PFSK-1 (cell line): ENCODE measurements around the gene TUBB2A.
A peak's percentile ranks its signal among the peaks of the same experiment; 100 is the strongest.

Source experiments
- FOXP2 ChIP-seq: optimal IDR thresholded peaks from 2 replicates; pipeline ENCODE3; 2011; ENCODE audit warnings: borderline replicate concordance, control low read depth, inconsistent platforms; ENCODE audit not compliant: insufficient read depth; ENCODE audit errors: extremely low read length, extremely low read depth
- POLR2AphosphoS5 ChIP-seq: IDR thresholded peaks from 2 replicates; pipeline ENCODE4 v1.6.1; 2012; ENCODE audit warnings: low read depth, mild to moderate bottlenecking, control low read depth, low read length, moderate library complexity
- SIN3A ChIP-seq: IDR thresholded peaks from 2 replicates; pipeline ENCODE4 v1.6.1; 2012; ENCODE audit warnings: mild to moderate bottlenecking, low read length, moderate library complexity, borderline replicate concordance; ENCODE audit not compliant: insufficient read depth
- TAF1 ChIP-seq: IDR thresholded peaks from 2 replicates; pipeline ENCODE4 v1.6.1; 2012; ENCODE audit warnings: low read length, control low read depth, borderline replicate concordance; ENCODE audit not compliant: insufficient read depth
- TF ChIP-seq, protein P1 (sequence below), 2 experiments: IDR thresholded peaks; 2 replicates each; pipeline versions ENCODE4 v1.6.1 to v1.8.0; 2011 to 2012; ENCODE audit warnings: low read depth in 2 of 2, low read length in 2 of 2, control low read depth in 1 of 2, inconsistent platforms in 1 of 2, mild to moderate bottlenecking in 1 of 2, moderate library complexity in 1 of 2; ENCODE audit not compliant: insufficient read depth in 1 of 2

Gene TUBB2A

DNA sequence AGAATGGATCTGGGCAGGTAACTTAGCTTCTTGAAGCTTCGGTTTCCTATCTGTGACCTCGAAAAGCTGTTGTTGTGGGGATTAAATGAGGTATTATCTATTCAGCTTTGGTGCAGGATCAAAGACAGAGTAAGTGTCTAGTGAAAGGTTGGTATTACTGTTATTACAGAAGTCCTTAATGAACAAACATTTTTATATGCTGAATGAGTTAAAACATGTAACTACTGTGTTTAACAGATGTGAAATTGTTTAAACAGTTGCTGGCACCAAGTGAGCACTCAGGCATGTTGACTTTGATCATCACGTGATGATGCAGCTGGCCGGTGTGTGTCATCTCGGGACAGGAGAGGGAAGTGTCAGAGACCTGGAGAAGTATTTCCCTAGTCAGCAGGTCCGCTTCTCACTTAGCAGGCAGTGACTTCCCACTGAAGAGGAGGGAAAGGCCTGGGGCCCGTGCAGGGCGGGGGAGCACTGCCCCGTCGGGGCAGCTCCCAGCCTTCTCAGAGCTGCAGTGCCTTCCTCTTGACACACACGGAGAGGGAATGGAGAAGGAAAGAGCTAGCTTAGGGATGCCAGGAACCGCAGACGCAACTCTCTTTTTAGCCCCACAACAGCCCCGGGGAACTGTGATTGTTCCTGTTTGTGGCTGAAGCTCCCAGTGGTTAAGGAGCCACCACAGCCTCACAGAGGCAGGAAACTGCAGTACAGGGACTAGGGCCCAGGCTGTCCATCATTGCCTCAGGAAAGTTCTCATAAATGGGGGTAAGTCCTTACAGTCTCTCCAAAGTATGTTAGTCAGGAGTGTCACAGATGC is 18.0 kb downstream of the TUBB2A start:
- TF ChIP-seq POLR2AphosphoS5 (peak; percentile 31; the same call in 1 of the 2 replicates), TAF1 (0 out of 2 replicates have a peak, but pooled peaks have one; percentile 31), SIN3A (peak; percentile 89; the same call in 1 of the 2 replicates), FOXP2 (peak; percentile 66)
- TF ChIP-seq, protein P1, sequence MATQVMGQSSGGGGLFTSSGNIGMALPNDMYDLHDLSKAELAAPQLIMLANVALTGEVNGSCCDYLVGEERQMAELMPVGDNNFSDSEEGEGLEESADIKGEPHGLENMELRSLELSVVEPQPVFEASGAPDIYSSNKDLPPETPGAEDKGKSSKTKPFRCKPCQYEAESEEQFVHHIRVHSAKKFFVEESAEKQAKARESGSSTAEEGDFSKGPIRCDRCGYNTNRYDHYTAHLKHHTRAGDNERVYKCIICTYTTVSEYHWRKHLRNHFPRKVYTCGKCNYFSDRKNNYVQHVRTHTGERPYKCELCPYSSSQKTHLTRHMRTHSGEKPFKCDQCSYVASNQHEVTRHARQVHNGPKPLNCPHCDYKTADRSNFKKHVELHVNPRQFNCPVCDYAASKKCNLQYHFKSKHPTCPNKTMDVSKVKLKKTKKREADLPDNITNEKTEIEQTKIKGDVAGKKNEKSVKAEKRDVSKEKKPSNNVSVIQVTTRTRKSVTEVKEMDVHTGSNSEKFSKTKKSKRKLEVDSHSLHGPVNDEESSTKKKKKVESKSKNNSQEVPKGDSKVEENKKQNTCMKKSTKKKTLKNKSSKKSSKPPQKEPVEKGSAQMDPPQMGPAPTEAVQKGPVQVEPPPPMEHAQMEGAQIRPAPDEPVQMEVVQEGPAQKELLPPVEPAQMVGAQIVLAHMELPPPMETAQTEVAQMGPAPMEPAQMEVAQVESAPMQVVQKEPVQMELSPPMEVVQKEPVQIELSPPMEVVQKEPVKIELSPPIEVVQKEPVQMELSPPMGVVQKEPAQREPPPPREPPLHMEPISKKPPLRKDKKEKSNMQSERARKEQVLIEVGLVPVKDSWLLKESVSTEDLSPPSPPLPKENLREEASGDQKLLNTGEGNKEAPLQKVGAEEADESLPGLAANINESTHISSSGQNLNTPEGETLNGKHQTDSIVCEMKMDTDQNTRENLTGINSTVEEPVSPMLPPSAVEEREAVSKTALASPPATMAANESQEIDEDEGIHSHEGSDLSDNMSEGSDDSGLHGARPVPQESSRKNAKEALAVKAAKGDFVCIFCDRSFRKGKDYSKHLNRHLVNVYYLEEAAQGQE (IDR thresholded peaks at IDR 0.05; ENCODE audit: insufficient read depth in 1 of 2, low read depth in 2 of 2, low read length in 2 of 2) = 0 out of 4 replicates have a peak, but pooled peaks of 1 of the 2 experiments have one; percentile 16

DNA sequence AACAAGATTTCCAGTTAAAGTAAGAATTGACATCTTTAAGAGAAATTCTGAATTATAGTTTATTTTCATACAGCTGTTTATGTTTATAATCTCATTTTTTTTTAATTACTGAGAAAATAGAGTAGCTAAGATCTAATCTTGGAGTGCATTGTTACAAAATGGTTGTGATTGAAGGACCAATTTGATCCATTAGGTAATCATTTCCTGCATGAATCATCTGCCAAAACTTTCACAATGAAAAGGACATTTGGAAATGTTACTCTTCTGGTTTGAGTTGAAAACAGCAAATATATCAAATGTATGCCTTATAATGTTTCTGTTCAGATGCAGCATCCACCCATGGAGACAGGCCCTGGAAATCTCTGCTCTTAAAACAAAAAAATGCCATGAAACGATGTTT is 19.0 kb downstream of the TUBB2A start:
- no peak for TF ChIP-seq POLR2AphosphoS5
- TF ChIP-seq, protein P1 (IDR thresholded peaks at IDR 0.05; ENCODE audit: insufficient read depth in 1 of 2, low read depth in 2 of 2, low read length in 2 of 2) = no peak
- no peak for TF ChIP-seq FOXP2
- TF ChIP-seq SIN3A = no peak
- TF ChIP-seq TAF1 = no peak

DNA sequence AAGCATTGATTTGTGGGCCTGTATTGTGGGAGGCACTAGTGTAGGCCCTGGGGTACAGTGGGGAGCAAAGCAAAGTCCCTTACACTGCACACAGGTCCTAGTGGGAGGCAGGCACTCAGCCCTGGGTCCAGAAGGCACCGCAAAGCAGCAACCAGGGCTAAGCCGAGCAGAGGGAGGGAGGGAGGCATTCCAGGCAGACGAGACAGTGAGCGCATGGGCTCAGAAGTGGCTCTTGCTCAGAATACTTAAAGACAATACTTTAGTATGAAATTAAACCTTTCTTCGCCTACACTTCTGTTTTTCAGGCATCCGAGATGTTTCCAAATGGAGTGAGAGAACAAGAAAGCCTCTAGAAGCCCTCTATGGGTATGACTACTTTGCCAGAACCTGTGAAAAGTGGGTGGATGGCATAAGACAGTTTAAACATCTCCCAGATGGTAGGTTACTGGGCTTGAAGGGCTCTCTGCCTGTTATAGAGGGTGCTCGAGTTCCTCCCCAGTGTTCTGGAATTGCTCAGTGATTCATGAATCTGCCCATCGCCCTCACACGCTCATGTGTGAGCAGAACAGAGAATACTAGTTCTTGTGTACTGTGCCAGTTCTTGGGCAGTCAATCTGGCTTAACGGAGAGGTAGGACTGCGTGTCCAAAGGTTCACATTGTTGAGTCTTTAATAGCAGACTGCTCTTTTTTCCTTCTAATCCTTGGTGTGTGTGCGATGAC is 20.1 kb downstream of the TUBB2A start:
- TF ChIP-seq FOXP2 (no peak), SIN3A (no peak), POLR2AphosphoS5 (no peak), TAF1 (no peak)
- TF ChIP-seq, protein P1 (IDR thresholded peaks at IDR 0.05; ENCODE audit: insufficient read depth in 1 of 2, low read depth in 2 of 2, low read length in 2 of 2) = no peak

DNA sequence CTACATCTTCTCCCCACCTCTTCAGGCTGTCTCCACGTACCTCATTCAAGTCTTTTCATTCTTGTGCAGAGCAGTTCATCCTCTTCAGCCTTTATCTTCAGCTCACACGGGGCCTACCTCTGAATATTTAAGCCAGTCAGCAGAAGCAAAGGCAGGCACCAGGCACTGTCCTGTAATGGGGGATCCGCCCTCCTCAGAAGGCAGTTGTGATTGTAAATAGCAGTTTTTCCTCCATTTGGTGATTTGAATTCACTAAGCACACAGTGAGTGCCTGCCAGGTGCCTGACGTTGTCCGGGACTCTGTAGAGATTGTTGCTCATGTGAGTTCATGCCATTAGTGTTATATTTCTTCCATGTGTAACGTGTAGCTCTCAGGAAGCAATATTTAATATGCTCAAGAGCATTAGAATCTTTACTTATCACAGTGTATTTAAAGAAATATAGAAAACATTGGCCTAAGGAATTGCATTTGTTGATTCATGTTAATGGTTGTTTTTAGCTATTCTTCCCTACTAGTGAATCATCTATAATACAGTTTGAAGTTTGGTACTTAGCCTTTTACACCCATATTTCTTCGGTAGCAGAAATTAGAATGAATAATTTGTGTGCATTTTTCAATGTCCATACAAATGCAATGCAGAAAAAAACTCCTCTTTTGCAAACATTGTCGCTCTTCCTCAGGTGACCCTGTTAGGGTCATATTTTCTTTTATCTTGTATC is 20.9 kb downstream of the TUBB2A start:
- no peak for TF ChIP-seq TAF1
- TF ChIP-seq, protein P1 (IDR thresholded peaks at IDR 0.05; ENCODE audit: insufficient read depth in 1 of 2, low read depth in 2 of 2, low read length in 2 of 2) = no peak
- TF ChIP-seq POLR2AphosphoS5 = no peak
- TF ChIP-seq FOXP2 = no peak
